Measurements from ENCODE around the gene MTERF2. TPM values are rescaled to one million over a fixed set of nuclear protein-coding genes. Genes with fewer than 3 reads are reported as not detected.

MTERF2 gene
- total RNA-seq, 1 experiment from 2014 or later = 7.0 TPM

DNA sequence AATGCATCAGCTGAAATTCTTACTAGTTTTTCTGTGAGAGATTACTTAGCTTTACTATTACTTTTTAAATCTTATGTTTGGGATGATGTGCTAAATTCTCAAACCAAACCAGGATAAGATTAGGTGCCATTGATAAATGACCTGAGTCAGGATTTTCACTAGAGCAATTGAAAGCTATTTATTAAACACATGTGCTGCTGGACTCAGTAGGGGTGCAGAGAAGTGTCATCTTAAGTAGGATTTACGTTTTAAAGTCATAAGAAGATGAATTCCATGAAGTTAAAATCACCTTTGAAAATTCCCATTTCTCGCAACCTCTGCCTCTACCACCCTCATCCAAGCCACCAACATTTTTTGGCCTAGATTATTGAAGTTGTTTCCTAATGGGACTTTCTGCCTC lies 22.4 kb downstream of the MTERF2 start (continued):
- TF ChIP-seq, protein P1, sequence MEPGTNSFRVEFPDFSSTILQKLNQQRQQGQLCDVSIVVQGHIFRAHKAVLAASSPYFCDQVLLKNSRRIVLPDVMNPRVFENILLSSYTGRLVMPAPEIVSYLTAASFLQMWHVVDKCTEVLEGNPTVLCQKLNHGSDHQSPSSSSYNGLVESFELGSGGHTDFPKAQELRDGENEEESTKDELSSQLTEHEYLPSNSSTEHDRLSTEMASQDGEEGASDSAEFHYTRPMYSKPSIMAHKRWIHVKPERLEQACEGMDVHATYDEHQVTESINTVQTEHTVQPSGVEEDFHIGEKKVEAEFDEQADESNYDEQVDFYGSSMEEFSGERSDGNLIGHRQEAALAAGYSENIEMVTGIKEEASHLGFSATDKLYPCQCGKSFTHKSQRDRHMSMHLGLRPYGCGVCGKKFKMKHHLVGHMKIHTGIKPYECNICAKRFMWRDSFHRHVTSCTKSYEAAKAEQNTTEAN (CRISPR knock-in tag; IDR thresholded peaks at IDR 0.05) = no peak

DNA sequence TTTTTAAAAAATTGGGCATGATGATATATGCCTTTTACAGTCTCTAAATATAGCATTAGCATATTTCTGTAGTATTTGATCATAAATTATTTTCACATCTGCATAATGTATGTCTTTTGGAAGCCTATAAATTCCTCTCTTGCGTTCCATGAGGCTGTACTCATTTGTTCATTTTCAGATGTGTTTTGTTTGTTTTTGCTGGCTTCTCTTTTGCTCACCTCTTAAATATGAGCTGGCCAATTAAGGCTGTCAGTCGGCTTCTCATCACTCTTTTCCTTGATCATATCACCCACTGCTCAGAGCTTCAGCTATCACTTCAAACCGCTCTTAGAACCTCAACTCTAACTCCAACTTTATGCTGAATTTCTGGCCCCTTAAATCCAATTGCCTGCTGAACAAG lies 24.7 kb downstream of the MTERF2 start:
- ATAC-seq (no peak), DNase-seq (ENCODE audit: low spot score) (no peak)
- POLR2A ChIA-PET = no interaction called here
- H3K4me1 Mint-ChIP-seq = peaks cover 6% of the 10 kb centered on the region
- no peak overlapping the region for H3K4me3 Mint-ChIP-seq
- CTCF ChIA-PET = no interaction called here
- no peaks in the 10 kb centered on the region for H3K27me3 Mint-ChIP-seq (ENCODE audit: low read depth)
- H3K9me3 Mint-ChIP-seq = no peaks in the 10 kb centered on the region
- H3K36me3 Mint-ChIP-seq = peaks cover 3% of the 10 kb centered on the region
- no peak for TF ChIP-seq TEAD4 (CRISPR knock-in tag; IDR thresholded peaks at IDR 0.05)
- TF ChIP-seq, protein P2, sequence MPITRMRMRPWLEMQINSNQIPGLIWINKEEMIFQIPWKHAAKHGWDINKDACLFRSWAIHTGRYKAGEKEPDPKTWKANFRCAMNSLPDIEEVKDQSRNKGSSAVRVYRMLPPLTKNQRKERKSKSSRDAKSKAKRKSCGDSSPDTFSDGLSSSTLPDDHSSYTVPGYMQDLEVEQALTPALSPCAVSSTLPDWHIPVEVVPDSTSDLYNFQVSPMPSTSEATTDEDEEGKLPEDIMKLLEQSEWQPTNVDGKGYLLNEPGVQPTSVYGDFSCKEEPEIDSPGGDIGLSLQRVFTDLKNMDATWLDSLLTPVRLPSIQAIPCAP (CRISPR knock-in tag; IDR thresholded peaks at IDR 0.05) = no peak
- TF ChIP-seq ZNF121 (CRISPR knock-in tag; IDR thresholded peaks at IDR 0.05) = no peak
- TF ChIP-seq ZNF416 (CRISPR knock-in tag; IDR thresholded peaks at IDR 0.05) = no peak
- TF ChIP-seq ZNF263 (CRISPR knock-in tag; IDR thresholded peaks at IDR 0.05; ENCODE audit: low read depth) = no peak
- TF ChIP-seq JUN (CRISPR knock-in tag; IDR thresholded peaks at IDR 0.05) = no peak
- TF ChIP-seq, protein P3, sequence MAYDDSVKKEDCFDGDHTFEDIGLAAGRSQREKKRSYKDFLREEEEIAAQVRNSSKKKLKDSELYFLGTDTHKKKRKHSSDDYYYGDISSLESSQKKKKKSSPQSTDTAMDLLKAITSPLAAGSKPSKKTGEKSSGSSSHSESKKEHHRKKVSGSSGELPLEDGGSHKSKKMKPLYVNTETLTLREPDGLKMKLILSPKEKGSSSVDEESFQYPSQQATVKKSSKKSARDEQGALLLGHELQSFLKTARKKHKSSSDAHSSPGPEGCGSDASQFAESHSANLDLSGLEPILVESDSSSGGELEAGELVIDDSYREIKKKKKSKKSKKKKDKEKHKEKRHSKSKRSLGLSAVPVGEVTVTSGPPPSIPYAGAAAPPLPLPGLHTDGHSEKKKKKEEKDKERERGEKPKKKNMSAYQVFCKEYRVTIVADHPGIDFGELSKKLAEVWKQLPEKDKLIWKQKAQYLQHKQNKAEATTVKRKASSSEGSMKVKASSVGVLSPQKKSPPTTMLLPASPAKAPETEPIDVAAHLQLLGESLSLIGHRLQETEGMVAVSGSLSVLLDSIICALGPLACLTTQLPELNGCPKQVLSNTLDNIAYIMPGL (CRISPR knock-in tag; IDR thresholded peaks at IDR 0.05) = no peak
- TF ChIP-seq, protein P4, sequence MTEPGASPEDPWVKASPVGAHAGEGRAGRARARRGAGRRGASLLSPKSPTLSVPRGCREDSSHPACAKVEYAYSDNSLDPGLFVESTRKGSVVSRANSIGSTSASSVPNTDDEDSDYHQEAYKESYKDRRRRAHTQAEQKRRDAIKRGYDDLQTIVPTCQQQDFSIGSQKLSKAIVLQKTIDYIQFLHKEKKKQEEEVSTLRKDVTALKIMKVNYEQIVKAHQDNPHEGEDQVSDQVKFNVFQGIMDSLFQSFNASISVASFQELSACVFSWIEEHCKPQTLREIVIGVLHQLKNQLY (CRISPR knock-in tag; IDR thresholded peaks at IDR 0.05) = no peak
- TF ChIP-seq GTF2I (CRISPR knock-in tag; conservative IDR thresholded peaks at IDR 0.05) = no peak
- no peak for TF ChIP-seq ZNF138 (CRISPR knock-in tag; conservative IDR thresholded peaks at IDR 0.05)
- no peak for TF ChIP-seq RORB (CRISPR knock-in tag; IDR thresholded peaks at IDR 0.05)
- no peak for TF ChIP-seq ZNF671 (CRISPR knock-in tag; IDR thresholded peaks at IDR 0.05)
- TF ChIP-seq CBFB (CRISPR knock-in tag; IDR thresholded peaks at IDR 0.05; ENCODE audit: low read depth) = no peak
- TF ChIP-seq, protein P5, sequence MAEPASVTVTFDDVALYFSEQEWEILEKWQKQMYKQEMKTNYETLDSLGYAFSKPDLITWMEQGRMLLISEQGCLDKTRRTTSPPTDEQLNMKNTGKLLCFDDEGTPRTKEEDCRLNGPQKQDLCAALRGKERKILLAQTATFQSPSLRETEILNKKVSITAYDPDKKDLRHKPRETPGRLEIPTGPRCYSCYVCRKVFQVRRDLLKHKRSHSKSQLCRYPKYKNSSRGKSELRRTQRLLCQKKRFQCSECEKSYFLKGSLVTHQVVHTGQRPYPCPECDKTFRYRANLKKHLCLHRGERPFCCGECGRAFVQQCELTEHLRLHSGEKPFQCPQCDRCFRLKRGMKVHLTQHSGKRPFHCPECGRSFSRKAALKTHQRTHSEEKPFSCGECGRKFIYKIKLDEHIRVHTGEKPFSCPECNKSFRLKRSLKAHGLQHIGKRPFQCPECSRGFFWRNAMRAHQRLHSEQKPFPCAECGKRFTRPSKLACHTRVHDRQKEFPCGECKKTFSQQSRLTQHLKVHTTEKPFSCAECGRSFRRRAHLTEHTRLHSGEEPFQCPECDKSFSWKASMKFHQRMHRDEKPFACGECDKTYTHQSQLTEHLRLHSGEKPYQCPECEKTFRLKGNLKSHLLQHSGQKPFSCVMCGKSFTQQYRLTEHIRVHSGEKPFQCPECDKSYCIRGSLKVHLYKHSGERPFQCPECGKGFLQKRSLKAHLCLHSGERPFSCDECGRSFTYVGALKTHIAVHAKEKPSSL (CRISPR knock-in tag; conservative IDR thresholded peaks at IDR 0.05) = no peak
- TF ChIP-seq, protein P6, sequence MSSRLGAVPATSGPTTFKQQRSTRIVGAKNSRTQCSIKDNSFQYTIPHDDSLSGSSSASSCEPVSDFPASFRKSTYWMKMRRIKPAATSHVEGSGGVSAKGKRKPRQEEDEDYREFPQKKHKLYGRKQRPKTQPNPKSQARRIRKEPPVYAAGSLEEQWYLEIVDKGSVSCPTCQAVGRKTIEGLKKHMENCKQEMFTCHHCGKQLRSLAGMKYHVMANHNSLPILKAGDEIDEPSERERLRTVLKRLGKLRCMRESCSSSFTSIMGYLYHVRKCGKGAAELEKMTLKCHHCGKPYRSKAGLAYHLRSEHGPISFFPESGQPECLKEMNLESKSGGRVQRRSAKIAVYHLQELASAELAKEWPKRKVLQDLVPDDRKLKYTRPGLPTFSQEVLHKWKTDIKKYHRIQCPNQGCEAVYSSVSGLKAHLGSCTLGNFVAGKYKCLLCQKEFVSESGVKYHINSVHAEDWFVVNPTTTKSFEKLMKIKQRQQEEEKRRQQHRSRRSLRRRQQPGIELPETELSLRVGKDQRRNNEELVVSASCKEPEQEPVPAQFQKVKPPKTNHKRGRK (CRISPR knock-in tag; IDR thresholded peaks at IDR 0.05; ENCODE audit: borderline replicate concordance) = no peak
- no peak for TF ChIP-seq NR1H2 (CRISPR knock-in tag; IDR thresholded peaks at IDR 0.05)
- no peak for TF ChIP-seq MYBL2 (CRISPR knock-in tag; IDR thresholded peaks at IDR 0.05)
- TF ChIP-seq, protein P7, sequence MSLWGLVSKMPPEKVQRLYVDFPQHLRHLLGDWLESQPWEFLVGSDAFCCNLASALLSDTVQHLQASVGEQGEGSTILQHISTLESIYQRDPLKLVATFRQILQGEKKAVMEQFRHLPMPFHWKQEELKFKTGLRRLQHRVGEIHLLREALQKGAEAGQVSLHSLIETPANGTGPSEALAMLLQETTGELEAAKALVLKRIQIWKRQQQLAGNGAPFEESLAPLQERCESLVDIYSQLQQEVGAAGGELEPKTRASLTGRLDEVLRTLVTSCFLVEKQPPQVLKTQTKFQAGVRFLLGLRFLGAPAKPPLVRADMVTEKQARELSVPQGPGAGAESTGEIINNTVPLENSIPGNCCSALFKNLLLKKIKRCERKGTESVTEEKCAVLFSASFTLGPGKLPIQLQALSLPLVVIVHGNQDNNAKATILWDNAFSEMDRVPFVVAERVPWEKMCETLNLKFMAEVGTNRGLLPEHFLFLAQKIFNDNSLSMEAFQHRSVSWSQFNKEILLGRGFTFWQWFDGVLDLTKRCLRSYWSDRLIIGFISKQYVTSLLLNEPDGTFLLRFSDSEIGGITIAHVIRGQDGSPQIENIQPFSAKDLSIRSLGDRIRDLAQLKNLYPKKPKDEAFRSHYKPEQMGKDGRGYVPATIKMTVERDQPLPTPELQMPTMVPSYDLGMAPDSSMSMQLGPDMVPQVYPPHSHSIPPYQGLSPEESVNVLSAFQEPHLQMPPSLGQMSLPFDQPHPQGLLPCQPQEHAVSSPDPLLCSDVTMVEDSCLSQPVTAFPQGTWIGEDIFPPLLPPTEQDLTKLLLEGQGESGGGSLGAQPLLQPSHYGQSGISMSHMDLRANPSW (CRISPR knock-in tag; conservative IDR thresholded peaks at IDR 0.05; ENCODE audit: low read depth) = no peak
- TF ChIP-seq GRHL2 (CRISPR knock-in tag; IDR thresholded peaks at IDR 0.05; ENCODE audit: insufficient replicate concordance, severe bottlenecking) = no peak
- TF ChIP-seq GABPB1 (CRISPR knock-in tag; IDR thresholded peaks at IDR 0.05) = no peak
- no peak overlapping the region for H3K27ac Mint-ChIP-seq
